Gastrocnemius medialis (tissue), 4 donors: Measurements from ENCODE around the gene SORCS1. TPM values are rescaled to one million over a fixed set of nuclear protein-coding genes. Genes with fewer than 3 reads are reported as not detected.

Source experiments
- ATAC-seq, 2 donors: fragments of 150-250 bp; one replicate each; pipeline ENCODE4 v1.9.1; 2016
- DNase-seq, 2 donors: peaks; one replicate each; pipeline ENCODE4 v3.0.0-alpha.2; 2019
- H3K27ac ChIP-seq, 4 donors: fragments of 200-600 bp; sonication (generic); 1 replicate in 1 of 4; 2 replicates in 3 of 4; pipeline ENCODE4 v1.5.1; 2016 to 2018; ENCODE audit warnings: mild to moderate bottlenecking in 2 of 4, moderate library complexity in 1 of 4
- H3K27me3 ChIP-seq, 3 donors: fragments of 200-600 bp; sonication (generic) in 2 of 3; 1 replicate in 1 of 3; 2 replicates in 2 of 3; pipeline versions ENCODE4 v1.5.1 to v1.6.0; 2016 to 2019; ENCODE audit warnings: mild to moderate bottlenecking in 1 of 3, moderate library complexity in 1 of 3
- H3K36me3 ChIP-seq, 2 donors: fragments of 200-600 bp; sonication (generic) in 1 of 2; one replicate each; pipeline ENCODE4 v1.5.1; 2017 to 2018
- H3K4me1 ChIP-seq, 2 donors: fragments of 200-600 bp; sonication (generic) in 1 of 2; one replicate each; pipeline ENCODE4 v1.5.1; 2016 to 2017; ENCODE audit warnings: mild to moderate bottlenecking in 2 of 2
- H3K4me3 ChIP-seq, 4 donors: fragments of 200-600 bp; sonication (generic) in 3 of 4; 1 replicate in 1 of 4; 2 replicates in 3 of 4; pipeline ENCODE4 v1.5.1; 2016 to 2019; ENCODE audit warnings: mild to moderate bottlenecking in 2 of 4
- H3K9me3 ChIP-seq, 3 donors: fragments of 200-600 bp; sonication (generic) in 2 of 3; 1 replicate in 1 of 3; 2 replicates in 2 of 3; pipeline ENCODE4 v1.5.1; 2016 to 2019
- POLR2A ChIP-seq, 2 donors: fragments of 450-650 bp; IDR thresholded peaks; one replicate each; pipeline ENCODE4 v1.6.1; 2017; ENCODE audit warnings: antibody characterized with exemption in 2 of 2, mild to moderate bottlenecking in 2 of 2, moderate library complexity in 2 of 2
- in situ Hi-C, 4 donors: fragments of 200-750 bp; cut with MboI; loops; one replicate each; pipeline versions ENCODE4 v1.15.0 to v1.8.0; 2017; ENCODE audit warnings: low sequenced_read_pairs in 4 of 4
- intact Hi-C: fragments of 100-400 bp; cut with DNase I; formaldehyde crosslinking; loops from one replicate; pipeline ENCODE4 v1.15.1; 2023; ENCODE audit warnings: low total_unique reads
- total RNA-seq, 4 donors: library from RNA; depleted of rRNA; stranded (reverse); fragments of >200 nt; gene quantifications; one replicate each; pipeline versions ENCODE4 v1.1.0 to v1.2.3, GENCODE V29; 2016
- TF ChIP-seq, protein P1 (sequence below), 5 experiments: fragments of 450-650 bp in 3 of 5; fragments of 200-600 bp in 2 of 5; sonication (generic) in 2 of 5; IDR thresholded peaks in 4 of 5; conservative IDR thresholded peaks in 1 of 5; 1 replicate in 4 of 5; 2 replicates in 1 of 5; pipeline ENCODE4 v1.5.1; 2016 to 2019; ENCODE audit warnings: antibody characterized with exemption in 5 of 5, mild to moderate bottlenecking in 3 of 5, moderate library complexity in 3 of 5

Gene SORCS1
- total RNA-seq, 4 donors from 2014 or later, result 0.02 to 0.36 (median 0.24) TPM; not detected in 1

GRCh38 chr10:106780632-106781031 lies 383.9 kb downstream of the SORCS1 start:
- H3K4me3 ChIP-seq, result no peak overlapping the region
- intact Hi-C loops (no loop called here), in situ Hi-C loops (no loop called here)
- DNase-seq, result no peak
- no peaks in the 10 kb centered on the region for H3K4me1 ChIP-seq
- H3K36me3 ChIP-seq, result no peaks in the 10 kb centered on the region
- no peaks in the 10 kb centered on the region for H3K27me3 ChIP-seq
- H3K9me3 ChIP-seq, result no peaks in the 10 kb centered on the region
- TF ChIP-seq, protein P1, sequence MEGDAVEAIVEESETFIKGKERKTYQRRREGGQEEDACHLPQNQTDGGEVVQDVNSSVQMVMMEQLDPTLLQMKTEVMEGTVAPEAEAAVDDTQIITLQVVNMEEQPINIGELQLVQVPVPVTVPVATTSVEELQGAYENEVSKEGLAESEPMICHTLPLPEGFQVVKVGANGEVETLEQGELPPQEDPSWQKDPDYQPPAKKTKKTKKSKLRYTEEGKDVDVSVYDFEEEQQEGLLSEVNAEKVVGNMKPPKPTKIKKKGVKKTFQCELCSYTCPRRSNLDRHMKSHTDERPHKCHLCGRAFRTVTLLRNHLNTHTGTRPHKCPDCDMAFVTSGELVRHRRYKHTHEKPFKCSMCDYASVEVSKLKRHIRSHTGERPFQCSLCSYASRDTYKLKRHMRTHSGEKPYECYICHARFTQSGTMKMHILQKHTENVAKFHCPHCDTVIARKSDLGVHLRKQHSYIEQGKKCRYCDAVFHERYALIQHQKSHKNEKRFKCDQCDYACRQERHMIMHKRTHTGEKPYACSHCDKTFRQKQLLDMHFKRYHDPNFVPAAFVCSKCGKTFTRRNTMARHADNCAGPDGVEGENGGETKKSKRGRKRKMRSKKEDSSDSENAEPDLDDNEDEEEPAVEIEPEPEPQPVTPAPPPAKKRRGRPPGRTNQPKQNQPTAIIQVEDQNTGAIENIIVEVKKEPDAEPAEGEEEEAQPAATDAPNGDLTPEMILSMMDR (IDR thresholded peaks at IDR 0.05 in 4 of 5, conservative IDR thresholded peaks at IDR 0.05 in 1 of 5), result no peak
- TF ChIP-seq POLR2A (IDR thresholded peaks at IDR 0.05), result no peak
- H3K27ac ChIP-seq, result no peak overlapping the region
- ATAC-seq, result no peak

DNA sequence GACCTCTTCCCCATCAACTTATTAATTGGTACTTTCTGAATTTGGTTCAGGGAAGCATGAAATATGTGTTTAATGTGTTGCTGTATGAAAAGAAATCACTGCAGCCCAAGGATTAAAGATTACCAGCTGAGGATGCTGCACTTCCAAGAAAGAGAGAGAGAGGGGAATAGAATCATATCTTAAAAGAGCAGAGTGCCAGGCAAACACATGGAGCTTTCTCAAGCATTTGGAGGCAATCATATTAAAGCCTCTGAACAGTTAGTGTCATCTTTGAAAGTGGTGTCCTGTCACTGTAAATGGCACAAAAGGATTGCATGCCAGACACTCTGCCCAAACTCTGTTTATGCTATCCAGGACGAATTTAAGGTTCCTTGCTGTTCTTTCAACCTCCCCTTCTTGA lies 386.7 kb downstream of the SORCS1 start:
- intact Hi-C loops (no loop called here), in situ Hi-C loops (no loop called here)
- TF ChIP-seq, protein P1 (IDR thresholded peaks at IDR 0.05 in 4 of 5, conservative IDR thresholded peaks at IDR 0.05 in 1 of 5), result no peak
- Histone ChIP-seq H3K4me1 (no peaks in the 10 kb centered on the region), H3K27me3 (no peaks in the 10 kb centered on the region), H3K27ac (no peak overlapping the region), H3K9me3 (no peaks in the 10 kb centered on the region), H3K4me3 (no peak overlapping the region), H3K36me3 (no peaks in the 10 kb centered on the region)
- DNase-seq (no peak), ATAC-seq (no peak)

DNA sequence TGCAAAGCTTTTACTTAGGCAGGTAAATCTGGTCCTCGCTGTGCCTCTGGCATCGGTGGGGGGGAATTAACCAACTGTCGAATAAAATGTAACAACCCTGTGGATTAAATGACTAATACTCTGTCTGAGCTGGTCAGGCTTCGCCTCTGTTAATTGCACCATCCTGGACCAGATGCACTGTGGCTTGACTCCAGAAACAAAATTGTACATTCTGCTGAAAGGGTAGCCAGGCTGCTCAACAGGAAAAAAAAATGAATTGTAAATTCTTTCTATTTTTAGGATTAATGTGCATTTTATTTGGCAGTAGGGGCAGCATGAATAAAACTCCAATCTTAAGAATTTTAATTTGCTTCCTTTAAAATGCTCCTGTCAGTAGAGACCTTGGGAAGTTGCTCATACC lies 389.4 kb downstream of the SORCS1 start:
- no peak for ATAC-seq
- H3K27ac ChIP-seq, result no peak overlapping the region
- H3K4me3 ChIP-seq, result no peak overlapping the region
- no peak for DNase-seq
- H3K4me1 ChIP-seq, result no peaks in the 10 kb centered on the region
- no peaks in the 10 kb centered on the region for H3K36me3 ChIP-seq
- no peak for TF ChIP-seq POLR2A (IDR thresholded peaks at IDR 0.05)
- TF ChIP-seq, protein P1 (IDR thresholded peaks at IDR 0.05 in 4 of 5, conservative IDR thresholded peaks at IDR 0.05 in 1 of 5), result no peak
- intact Hi-C loops (no loop called here), in situ Hi-C loops (no loop called here)
- H3K9me3 ChIP-seq, result no peaks in the 10 kb centered on the region
- no peaks in the 10 kb centered on the region for H3K27me3 ChIP-seq

DNA sequence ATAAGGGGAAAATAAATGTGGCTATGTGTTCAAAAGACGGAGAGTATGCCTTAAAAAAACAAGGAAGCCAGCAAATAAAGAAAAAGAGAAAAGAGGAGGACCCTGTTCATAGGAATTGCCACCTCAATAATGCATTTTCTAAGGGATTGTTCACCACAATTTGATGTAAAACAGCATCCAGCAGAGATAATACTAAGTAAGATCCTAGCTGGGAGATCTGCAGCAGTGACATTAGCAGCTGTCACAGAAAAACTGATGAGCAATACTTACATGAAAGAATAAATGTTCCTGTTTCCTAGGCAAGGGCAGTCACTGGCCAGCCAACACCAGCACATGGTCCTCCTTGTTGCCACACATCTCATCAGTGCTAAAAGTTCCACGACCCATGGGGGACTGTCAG lies 391.5 kb downstream of the SORCS1 start:
- in situ Hi-C loops (no loop called here), intact Hi-C loops (no loop called here)
- H3K36me3 ChIP-seq, result no peaks in the 10 kb centered on the region

DNA sequence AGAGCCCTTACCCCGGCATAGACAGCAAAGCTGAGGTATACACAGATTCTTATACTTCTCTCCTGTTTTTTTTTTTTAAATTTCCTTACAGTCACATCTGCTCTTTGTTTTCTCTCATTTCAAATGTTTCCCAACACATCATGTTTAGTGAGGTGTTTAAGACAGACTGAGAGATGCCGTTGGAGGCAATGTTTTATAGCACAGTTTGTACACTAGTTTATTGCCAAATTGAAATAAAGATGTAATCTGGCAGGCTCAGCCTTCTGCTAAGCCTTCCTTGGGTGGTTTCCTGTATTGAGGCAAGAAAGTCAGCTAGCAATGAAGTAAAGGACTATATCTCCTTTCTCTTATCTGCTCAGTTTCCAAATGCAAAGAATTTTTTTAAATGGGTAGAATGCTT lies 393.4 kb downstream of the SORCS1 start:
- intact Hi-C loops, result no loop called here
- TF ChIP-seq, protein P1 (IDR thresholded peaks at IDR 0.05 in 4 of 5, conservative IDR thresholded peaks at IDR 0.05 in 1 of 5), result no peak
- TF ChIP-seq POLR2A (IDR thresholded peaks at IDR 0.05), result no peak
- no peaks in the 10 kb centered on the region for H3K27me3 ChIP-seq
- H3K36me3 ChIP-seq, result no peaks in the 10 kb centered on the region
- no peaks in the 10 kb centered on the region for H3K9me3 ChIP-seq
- H3K27ac ChIP-seq, result no peak overlapping the region
- no peaks in the 10 kb centered on the region for H3K4me1 ChIP-seq
- DNase-seq (no peak), ATAC-seq (no peak)
- H3K4me3 ChIP-seq, result no peak overlapping the region
- in situ Hi-C loops, result no loop called here

More for the DNA sequence above, 391.5 kb downstream of the SORCS1 start:
- Histone ChIP-seq H3K4me1 (no peaks in the 10 kb centered on the region), H3K27me3 (no peaks in the 10 kb centered on the region), H3K9me3 (no peaks in the 10 kb centered on the region), H3K27ac (no peak overlapping the region), H3K4me3 (no peak overlapping the region)
- DNase-seq, result no peak
- no peak for ATAC-seq
- TF ChIP-seq POLR2A (IDR thresholded peaks at IDR 0.05), result no peak
- TF ChIP-seq, protein P1 (IDR thresholded peaks at IDR 0.05 in 4 of 5, conservative IDR thresholded peaks at IDR 0.05 in 1 of 5), result no peak
